ENCODE results near the gene BCL2L12.
A peak's percentile ranks its signal among the peaks of the same experiment; 100 is the strongest.

BCL2L12 gene

GRCh38 chr19:49680421-49681351, 15.0 kb downstream of the BCL2L12 start:
- Histone ChIP-seq H3K9ac (ENCODE audit: low read length) (peak overlapping the region; percentile 18; the same call in 1 of the 2 replicates), H3K36me3 (replicated peaks; ENCODE audit: insufficient read depth, low read length) (peaks cover 6% of the 10 kb centered on the region), H2AFZ (ENCODE audit: low read length) (no peak overlapping the region), H3K27ac (ENCODE audit: low read length) (no peak overlapping the region), H3K9me3 (replicated peaks; ENCODE audit: insufficient read depth, low read length) (no peaks in the 10 kb centered on the region), H3K27me3 (replicated peaks; ENCODE audit: insufficient read depth, low read length) (no peaks in the 10 kb centered on the region), H3K4me3 (ENCODE audit: low read length) (no peak overlapping the region; the same call in 1 of the 2 replicates), H3F3A (ENCODE audit: insufficient read depth, low read length) (peaks cover 39% of the 10 kb centered on the region), H3K4me1 (ENCODE audit: low read length) (peaks cover 16% of the 10 kb centered on the region), H4K20me1 (ENCODE audit: insufficient read depth, low read length) (peaks cover 9% of the 10 kb centered on the region; the same call in 1 of the 2 replicates), H3K9me2 (replicated peaks; ENCODE audit: insufficient read depth, low read length) (no peaks in the 10 kb centered on the region), H3K4me2 (ENCODE audit: low read depth, low read length) (peak overlapping the region; percentile 73; the same call in 1 of the 2 replicates), H3K79me2 (ENCODE audit: low read length) (peaks cover 59% of the 10 kb centered on the region)
- peak; percentile 88 for DNase-seq
- TF ChIP-seq CTCF (IDR thresholded peaks at IDR 0.05; ENCODE audit: low read length), result peak; percentile 97
- no peak for TF ChIP-seq EZH2phosphoT487 (IDR thresholded peaks at IDR 0.05; ENCODE audit: low read length)

- Histone ChIP-seq H3K27ac (ENCODE audit: low read length) (no peak overlapping the region), H3K4me3 (ENCODE audit: low read length) (no peak overlapping the region), H3K27me3 (replicated peaks; ENCODE audit: insufficient read depth, low read length) (no peaks in the 10 kb centered on the region), H3K9me3 (replicated peaks; ENCODE audit: insufficient read depth, low read length) (no peaks in the 10 kb centered on the region), H3K36me3 (replicated peaks; ENCODE audit: insufficient read depth, low read length) (peaks cover 6% of the 10 kb centered on the region), H3K9me2 (replicated peaks; ENCODE audit: insufficient read depth, low read length) (no peaks in the 10 kb centered on the region), H3F3A (ENCODE audit: insufficient read depth, low read length) (peaks cover 34% of the 10 kb centered on the region), H4K20me1 (ENCODE audit: insufficient read depth, low read length) (peaks cover 9% of the 10 kb centered on the region; the same call in 1 of the 2 replicates), H3K9ac (ENCODE audit: low read length) (no peak overlapping the region), H3K4me1 (ENCODE audit: low read length) (peaks cover 16% of the 10 kb centered on the region), H3K79me2 (ENCODE audit: low read length) (peaks cover 59% of the 10 kb centered on the region), H3K4me2 (ENCODE audit: low read depth, low read length) (no peak overlapping the region), H2AFZ (ENCODE audit: low read length) (no peak overlapping the region)
- DNase-seq, result no peak
- TF ChIP-seq EZH2 (optimal IDR thresholded peaks at IDR 0.05; ENCODE audit: low read depth, low read length), result no peak
- TF ChIP-seq CTCF (IDR thresholded peaks at IDR 0.05; ENCODE audit: low read length), result no peak
- TF ChIP-seq EZH2phosphoT487 (IDR thresholded peaks at IDR 0.05; ENCODE audit: low read length), result no peak
Observed at GRCh38 chr19:49681830-49682229, 16.1 kb downstream of the BCL2L12 start.

GRCh38 chr19:49682274-49682673, 16.5 kb downstream of the BCL2L12 start:
- Histone ChIP-seq H3K4me2 (ENCODE audit: low read depth, low read length) (no peak overlapping the region), H3K9me2 (replicated peaks; ENCODE audit: insufficient read depth, low read length) (no peaks in the 10 kb centered on the region), H3K79me2 (ENCODE audit: low read length) (peaks cover 56% of the 10 kb centered on the region), H4K20me1 (ENCODE audit: insufficient read depth, low read length) (peaks cover 9% of the 10 kb centered on the region; the same call in 1 of the 2 replicates), H3K9ac (ENCODE audit: low read length) (no peak overlapping the region), H3K9me3 (replicated peaks; ENCODE audit: insufficient read depth, low read length) (no peaks in the 10 kb centered on the region), H3K4me3 (ENCODE audit: low read length) (no peak overlapping the region), H3K27ac (ENCODE audit: low read length) (no peak overlapping the region), H3K4me1 (ENCODE audit: low read length) (peaks cover 16% of the 10 kb centered on the region), H3K27me3 (replicated peaks; ENCODE audit: insufficient read depth, low read length) (no peaks in the 10 kb centered on the region), H3K36me3 (replicated peaks; ENCODE audit: insufficient read depth, low read length) (peaks cover 6% of the 10 kb centered on the region), H2AFZ (ENCODE audit: low read length) (no peak overlapping the region), H3F3A (ENCODE audit: insufficient read depth, low read length) (peaks cover 32% of the 10 kb centered on the region)
- TF ChIP-seq EZH2phosphoT487 (IDR thresholded peaks at IDR 0.05; ENCODE audit: low read length) (no peak), CTCF (IDR thresholded peaks at IDR 0.05; ENCODE audit: low read length) (no peak), EZH2 (optimal IDR thresholded peaks at IDR 0.05; ENCODE audit: low read depth, low read length) (no peak)
- DNase-seq, result no peak

All from MM.1S (cell line).